ENCODE data around the gene SMC1B. TPM values are rescaled to one million over a fixed set of nuclear protein-coding genes. Genes with fewer than 3 reads are reported as not detected.
"Not testable (repeated sequence)": the region's sequence is repeated elsewhere in the genome, so short reads cannot be mapped to it uniquely, and the experiment has no call there.

SMC1B gene
- total and polyA plus RNA-seq, 2 of the 8 experiments (the other 6 are each of a cell fraction or from before 2014, with no cell fraction given), result 0.02 TPM; not detected in 1

DNA sequence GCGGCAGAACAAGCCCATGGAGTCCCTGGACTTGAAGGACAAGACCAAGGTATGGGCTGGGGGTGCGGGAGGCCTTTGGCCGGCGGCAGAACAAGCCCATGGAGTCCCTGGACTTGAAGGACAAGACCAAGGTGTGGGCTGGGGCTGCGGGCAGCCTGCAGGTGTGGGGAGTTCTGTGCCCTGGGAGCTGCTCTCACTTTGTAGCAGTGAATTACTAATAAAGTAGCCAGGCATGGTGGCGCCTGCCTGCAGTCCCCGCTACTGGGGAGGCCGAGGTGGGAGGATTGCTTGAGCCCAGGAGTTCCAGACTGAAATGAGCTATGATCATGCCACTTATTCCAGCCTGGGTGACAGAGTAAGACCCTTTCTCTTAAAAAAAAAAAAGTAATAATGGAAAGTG lies 85.1 kb downstream of the SMC1B start:
- H2BK5ac ChIP-seq (ENCODE audit: low read depth, low read length); H3K4me2 ChIP-seq (ENCODE audit: insufficient read depth in 1 of 2, low read depth in 2 of 2, low read length in 2 of 2); H4K5ac ChIP-seq (ENCODE audit: insufficient read length, low read depth, low read length); H4K20me1 ChIP-seq (replicated peaks in 1 of 2; ENCODE audit: control insufficient read depth in 1 of 2, insufficient read depth in 2 of 2, low read length in 2 of 2); H3K18ac ChIP-seq (ENCODE audit: extremely low read depth, low read length); H3K27ac ChIP-seq (ENCODE audit: low read depth, low read length); H3K79me2 ChIP-seq (ENCODE audit: control insufficient read depth in 1 of 2, insufficient read depth in 2 of 2, low read length in 2 of 2); H2BK120ac ChIP-seq (replicated peaks; ENCODE audit: low read depth, low read length); H3K14ac ChIP-seq (ENCODE audit: insufficient read length); H2AK5ac ChIP-seq (ENCODE audit: low read depth, low read length); H3K4ac ChIP-seq (replicated peaks; ENCODE audit: insufficient read length, low read depth, low read length); H4K91ac ChIP-seq (replicated peaks; ENCODE audit: insufficient read length, low read length); H3K9me3 ChIP-seq (ENCODE audit: insufficient read depth in 2 of 2, low read depth in 1 of 2, low read length in 1 of 2); H3K23ac ChIP-seq (ENCODE audit: insufficient read length); H2AFZ ChIP-seq (ENCODE audit: low read length); H3K23me2 ChIP-seq (ENCODE audit: low read depth, low read length); H3K4me1 ChIP-seq (replicated peaks in 1 of 4; ENCODE audit: control insufficient read depth in 3 of 4, insufficient read depth in 4 of 4, low read length in 3 of 4); H3K56ac ChIP-seq (replicated peaks; ENCODE audit: insufficient read length, low read depth, low read length); H3K27me3 ChIP-seq (replicated peaks in 1 of 4; ENCODE audit: control insufficient read depth in 3 of 4, extremely low read depth in 1 of 4, insufficient read depth in 3 of 4, low read length in 3 of 4); H2BK15ac ChIP-seq (ENCODE audit: low read length); H3K79me1 ChIP-seq (ENCODE audit: low read depth, low read length); H3K9ac ChIP-seq (replicated peaks in 1 of 4; ENCODE audit: extremely low read depth in 1 of 4, low read depth in 3 of 4, low read length in 3 of 4); H2BK20ac ChIP-seq (ENCODE audit: low read length); POLR2A ChIA-PET (ENCODE audit: partially characterized antibody); H3K4me3 ChIP-seq (ENCODE audit: extremely low read depth in 1 of 4, insufficient read depth in 2 of 4, low read depth in 3 of 4, low read length in 4 of 4); H4K8ac ChIP-seq (ENCODE audit: extremely low read depth, insufficient read depth, low read length); DNase-seq (ENCODE audit: low read depth in 1 of 2, low spot score in 2 of 2); H2BK12ac ChIP-seq (ENCODE audit: low read depth, low read length): not testable (repeated sequence)
- WGBS, 2 experiments (ENCODE audit: extremely low coverage in 1 of 2, insufficient coverage in 1 of 2, insufficient read length in 1 of 2, insufficient replicate concordance in 2 of 2, low coverage in 1 of 2, low lambda C conversion rate in 2 of 2, missing lambda C conversion rate in 1 of 2), result 86% methylated on average over 7 of the region's 8 CpGs; no CpG with 5 or more reads in 1 of the 2 experiments
- peak; percentile 57 for FAIRE-seq
- peaks cover 0 to 13% (median 5%) of the 10 kb centered on the region in 4 experiments; a peak in 6 of 8 replicates for H3K36me3 ChIP-seq (ENCODE audit: control insufficient read depth in 2 of 4, insufficient read depth in 4 of 4, low read length in 3 of 4)
- CTCF ChIA-PET (ENCODE audit: partially characterized antibody), result interaction anchor here (0.6 to 0.8 kb wide), 2 partner anchors 116 to 225 kb away, joined by 3 to 4 read pairs; no protein-coding TSS in a partner anchor
